Left forelimb (tissue), 1 donor: ENCODE measurements around the gene WDR47.
A peak's percentile ranks its signal among the peaks of the same experiment; 100 is the strongest.
"Not testable (repeated sequence)": the region's sequence is repeated elsewhere in the genome, so short reads cannot be mapped to it uniquely, and the experiment has no call there.

Source experiments
- DNase-seq: peaks from one replicate; pipeline ENCODE4 v3.0.0-alpha.2; 2018; ENCODE audit warnings: low spot score

Gene WDR47

DNA sequence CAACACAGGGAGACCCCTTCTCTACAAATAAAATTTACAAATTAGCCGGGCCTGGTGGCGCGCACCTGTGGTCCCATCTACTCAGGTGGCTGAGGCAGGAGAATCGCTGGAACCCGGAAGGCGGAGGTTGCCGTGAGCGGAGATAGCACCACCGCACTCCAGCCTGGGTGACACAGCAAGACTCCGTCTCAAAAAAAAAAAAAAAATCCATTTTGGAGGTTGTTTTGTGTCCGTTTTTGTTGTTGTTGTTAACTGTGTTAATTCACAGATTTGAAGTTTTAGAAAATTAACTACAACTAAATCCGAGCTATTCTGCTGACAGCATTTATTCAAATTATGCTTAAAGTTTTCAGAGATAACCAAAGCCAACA lies 79.2 kb downstream of the WDR47 start:
- DNase-seq, result peak; percentile 62

DNA sequence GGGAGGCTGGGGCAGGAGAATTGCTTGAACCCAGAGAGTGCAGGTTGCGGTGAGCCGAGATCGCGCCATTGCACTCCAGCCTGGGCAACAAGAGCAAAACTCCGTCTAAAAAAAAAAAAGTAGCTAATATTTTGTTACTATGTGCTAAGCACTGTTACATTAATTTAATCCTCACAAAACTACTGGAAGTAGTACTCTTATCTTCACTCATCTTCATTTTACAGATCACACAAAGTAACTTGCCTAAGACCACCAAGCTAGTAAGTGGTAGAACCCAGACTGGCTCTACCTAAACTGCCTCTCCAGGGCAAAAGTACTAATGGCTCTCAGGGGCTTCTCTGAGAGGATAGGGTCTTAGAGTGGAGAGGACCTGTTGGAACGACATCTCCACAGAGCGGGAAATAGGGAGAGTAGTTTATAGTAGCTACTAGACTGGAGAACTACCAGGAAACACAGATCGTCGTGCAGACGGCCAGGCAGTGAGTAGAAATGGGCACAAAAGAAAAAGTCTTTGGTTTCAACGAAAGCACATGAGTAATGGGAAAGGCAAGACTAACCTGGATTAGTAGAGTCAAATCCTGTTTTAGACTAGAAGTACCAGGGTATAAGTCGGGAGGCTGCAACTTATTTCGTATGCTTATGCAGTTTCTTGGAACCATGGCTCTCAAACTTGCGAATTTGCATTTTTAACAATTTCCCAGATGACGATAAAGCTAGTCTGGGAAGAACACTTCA lies 80.0 kb downstream of the WDR47 start:
- no peak for DNase-seq

DNA sequence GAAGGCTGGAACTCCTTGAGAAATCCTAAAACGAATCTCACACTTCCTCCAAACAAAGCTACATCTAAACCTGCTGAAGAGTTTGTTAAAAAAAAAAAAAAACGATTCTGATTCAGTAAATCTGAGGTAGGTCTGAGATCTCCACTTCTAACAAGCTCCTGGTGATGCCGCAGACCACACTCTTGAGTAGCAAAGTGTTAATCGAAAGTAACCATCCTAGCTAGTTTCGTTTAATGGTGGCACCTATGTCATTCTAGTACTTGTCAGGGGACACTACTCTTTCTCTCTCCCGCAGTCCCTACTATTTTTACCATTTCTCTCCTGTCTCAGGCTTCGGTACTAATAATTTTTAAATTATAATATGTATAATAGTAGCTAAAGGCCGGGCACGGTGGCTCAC lies 80.7 kb downstream of the WDR47 start:
- no peak for DNase-seq

DNA sequence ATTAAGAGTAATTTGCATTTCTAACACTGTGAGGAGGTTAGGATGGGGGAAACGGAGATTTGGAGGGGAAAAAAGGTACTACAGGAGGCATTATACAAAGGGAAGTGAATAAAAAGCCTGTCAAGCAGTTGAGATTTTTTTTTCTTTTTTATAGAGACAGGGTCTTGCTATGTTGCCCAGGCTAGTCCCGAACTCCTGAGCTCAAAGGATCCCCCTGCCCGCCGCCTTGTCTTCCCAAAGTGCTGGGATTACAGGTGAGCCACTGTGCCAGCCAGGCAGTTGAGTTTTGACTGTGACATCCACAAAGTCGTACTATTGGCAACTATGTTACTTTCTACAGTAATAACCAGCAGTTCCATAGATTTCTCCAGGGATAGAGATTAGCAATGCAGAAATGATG lies 81.2 kb downstream of the WDR47 start:
- DNase-seq, result no peak

GRCh38 chr1:108957888-108958287 lies 84.0 kb downstream of the WDR47 start:
- no peak for DNase-seq

GRCh38 chr1:108955881-108956280 lies 86.0 kb downstream of the WDR47 start:
- no peak for DNase-seq

DNA sequence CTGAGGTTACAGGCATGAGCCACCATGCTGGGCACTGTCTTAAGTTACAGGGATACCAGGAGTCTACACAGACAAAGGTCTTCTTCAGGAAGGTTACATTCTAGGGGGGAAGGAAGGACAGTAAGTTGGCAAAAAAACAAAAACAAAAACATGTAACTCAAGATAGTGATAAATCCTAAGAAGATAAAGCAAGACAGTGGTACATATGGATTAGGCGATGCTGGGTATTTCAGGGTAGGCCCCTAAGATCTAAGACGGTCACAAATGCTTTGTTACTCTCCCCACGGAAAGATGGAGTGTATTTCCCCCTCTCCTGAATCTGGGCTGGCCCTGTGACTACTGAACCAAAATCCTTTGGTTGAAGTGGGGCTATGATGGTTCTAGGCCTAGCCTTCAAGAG lies 86.8 kb downstream of the WDR47 start:
- no peak for DNase-seq

GRCh38 chr1:108953452-108953851 lies 88.5 kb downstream of the WDR47 start:
- no peak for DNase-seq

DNA sequence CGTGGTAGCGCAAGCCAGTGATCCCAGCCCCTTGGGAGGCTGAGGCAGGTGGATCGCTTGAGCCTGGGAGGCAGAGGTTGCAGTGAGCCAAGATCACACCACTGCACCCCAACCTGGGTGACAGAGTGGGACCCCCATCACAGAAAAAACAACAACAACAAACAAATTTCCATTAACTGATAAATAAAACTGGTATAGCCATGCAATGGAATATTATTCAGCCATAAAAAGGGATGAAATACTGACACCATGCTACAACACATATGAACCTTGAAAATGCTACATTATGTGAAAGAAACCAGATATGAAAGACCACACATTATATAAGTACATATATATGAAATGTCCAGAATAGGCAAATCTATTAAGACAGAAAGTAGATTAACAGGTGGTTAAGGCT lies 90.7 kb downstream of the WDR47 start:
- DNase-seq, result no peak

GRCh38 chr1:108949044-108949443 lies 92.9 kb downstream of the WDR47 start:
- no peak for DNase-seq

DNA sequence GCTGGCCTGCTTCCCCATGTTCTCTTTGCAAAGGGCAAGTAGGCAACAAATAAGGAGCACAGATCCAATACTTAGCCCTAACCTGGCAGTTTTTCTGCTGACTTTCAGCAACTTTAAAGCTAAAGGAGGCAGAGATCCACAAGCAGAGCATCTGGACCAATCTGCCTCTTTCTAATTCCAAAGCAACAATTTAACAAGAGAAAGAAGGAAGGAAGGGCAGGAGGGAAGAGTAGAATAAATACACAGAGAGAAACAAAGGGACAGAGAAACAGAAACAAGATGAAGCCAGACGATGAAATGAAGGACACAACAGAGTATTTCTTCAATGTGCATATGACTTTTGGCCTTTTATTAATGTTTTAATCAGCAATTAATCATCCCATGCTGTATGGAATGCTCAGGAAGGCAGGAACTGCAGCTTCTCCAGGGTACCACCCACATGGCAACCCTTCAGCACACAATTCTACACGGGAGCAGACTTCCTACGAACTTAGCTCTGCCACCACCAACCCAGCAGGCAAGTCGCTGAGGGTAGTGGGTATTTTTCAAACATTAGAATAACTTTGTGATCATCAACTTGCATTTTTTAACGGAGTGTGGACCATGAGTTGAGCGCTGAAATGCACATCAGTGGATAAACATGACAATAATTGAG lies 93.9 kb downstream of the WDR47 start:
- DNase-seq, result no peak

- DNase-seq, result no peak
Measured at GRCh38 chr1:108936170-108936569, 105.7 kb downstream of the WDR47 start.

GRCh38 chr1:108933944-108934343 lies 108.0 kb downstream of the WDR47 start:
- DNase-seq, result no peak

GRCh38 chr1:108927565-108927964 lies 114.3 kb downstream of the WDR47 start:
- DNase-seq, result not testable (repeated sequence)

DNA sequence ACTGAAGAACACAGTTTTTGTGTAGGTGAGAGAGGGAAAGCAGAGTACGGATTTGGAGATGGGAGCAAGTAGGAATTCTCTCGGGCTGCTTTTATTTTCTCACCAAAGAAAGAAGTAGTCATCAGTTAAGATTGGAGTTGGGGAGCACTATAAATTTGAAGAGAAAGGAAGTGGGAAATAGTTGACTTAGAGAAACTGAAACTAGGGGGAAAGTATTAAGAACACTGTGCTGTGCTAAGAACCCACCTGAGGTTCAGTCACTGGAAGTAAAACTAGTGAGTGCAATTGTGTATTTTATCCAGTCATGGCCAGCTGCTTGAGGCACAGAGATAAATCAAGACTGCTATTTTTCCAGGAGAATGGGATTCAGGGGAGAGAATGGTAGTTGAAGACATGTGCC lies 116.0 kb downstream of the WDR47 start:
- DNase-seq, result no peak
